ENCODE results near the gene TBX10. TPM values are rescaled to one million over a fixed set of nuclear protein-coding genes. Genes with fewer than 3 reads are reported as not detected.

The TBX10 gene
- total RNA-seq, 1 experiment from 2014 or later = not detected

GRCh38 chr11:67610302-67610868 is 29.2 kb downstream of the TBX10 start:
- H3K9ac ChIP-seq (ENCODE audit: low read length) = no peak overlapping the region
- no peak overlapping the region for H3K4me3 ChIP-seq (replicated peaks in 1 of 2; ENCODE audit: low read depth in 1 of 2, low read length in 2 of 2)
- no peak for ATAC-seq
- peaks cover 19 to 21% of the 10 kb centered on the region in 2 experiments; a peak in 3 of 4 replicates for H3K36me3 ChIP-seq (ENCODE audit: control insufficient read depth in 1 of 2, insufficient read depth in 2 of 2, low read length in 2 of 2)
- no peak overlapping the region for H3K27ac ChIP-seq (ENCODE audit: low read depth, low read length)
- H3K9me2 ChIP-seq (ENCODE audit: insufficient read depth) = no peaks in the 10 kb centered on the region
- H2AFZ ChIP-seq (ENCODE audit: low read depth, low read length, poor library complexity, severe bottlenecking) = no peak overlapping the region
- ChIA-PET POLR2A (no interaction called here), CTCF (no interaction called here), RAD21 (ENCODE audit: low non-redundant PET in 1 of 2, low total read pairs in 2 of 2, uncharacterized antibody in 2 of 2, unreplicated experiment in 2 of 2) (no interaction called here)
- no peak overlapping the region for H3K4me2 ChIP-seq (ENCODE audit: low read length)
- H3K27me3 ChIP-seq (ENCODE audit: insufficient read depth, low read length) = no peaks in the 10 kb centered on the region
- BruUV-seq (replicated peaks) = no TSS peak
- H3K79me2 ChIP-seq (ENCODE audit: insufficient read depth, low read length) = peaks cover 27% of the 10 kb centered on the region
- intact Hi-C loops (cut with micrococcal nuclease) = no loop called here
- no peak for DNase-seq (ENCODE audit: low read depth, low spot score)
- H3K4me1 ChIP-seq (ENCODE audit: control insufficient read depth in 1 of 2, insufficient read depth in 2 of 2, low read length in 2 of 2) = peaks cover 8 to 33% of the 10 kb centered on the region in 2 experiments
- H3K9me3 ChIP-seq (ENCODE audit: control insufficient read depth in 1 of 2, insufficient read depth in 1 of 2, low read depth in 1 of 2, low read length in 2 of 2) = no peaks in the 10 kb centered on the region
- TF ChIP-seq FOSL1 (IDR thresholded peaks at IDR 0.05; ENCODE audit: low read depth) (no peak), TCF7L2 (IDR thresholded peaks at IDR 0.05; ENCODE audit: borderline replicate concordance, extremely low read depth, insufficient read depth, insufficient read length) (no peak), POLR2AphosphoS5 (IDR thresholded peaks at IDR 0.05; ENCODE audit: low read depth, low read length) (no peak), SRF (IDR thresholded peaks at IDR 0.05; ENCODE audit: low read depth) (no peak), RAD21 (IDR thresholded peaks at IDR 0.05; ENCODE audit: low read depth) (no peak), POLR2A (IDR thresholded peaks at IDR 0.05; ENCODE audit: borderline replicate concordance, extremely low read depth, insufficient read depth, insufficient read length) (no peak), MAX (IDR thresholded peaks at IDR 0.05) (no peak), SIN3A (IDR thresholded peaks at IDR 0.05; ENCODE audit: low read depth) (no peak)
- no peaks in the 10 kb centered on the region for H4K20me1 ChIP-seq (ENCODE audit: insufficient read depth)

GRCh38 chr11:67609316-67609715 is 30.2 kb downstream of the TBX10 start:
- ChIA-PET CTCF (no interaction called here), POLR2A (no interaction called here), RAD21 (ENCODE audit: low non-redundant PET in 1 of 2, low total read pairs in 2 of 2, uncharacterized antibody in 2 of 2, unreplicated experiment in 2 of 2) (no interaction called here)
- no peaks in the 10 kb centered on the region for H3K27me3 ChIP-seq (ENCODE audit: insufficient read depth, low read length)
- DNase-seq (ENCODE audit: low read depth, low spot score) = no peak
- no peak overlapping the region for H3K9ac ChIP-seq (ENCODE audit: low read length)
- ATAC-seq = no peak
- no peak overlapping the region for H2AFZ ChIP-seq (ENCODE audit: low read depth, low read length, poor library complexity, severe bottlenecking)
- peaks cover 27% of the 10 kb centered on the region for H3K79me2 ChIP-seq (ENCODE audit: insufficient read depth, low read length)
- H3K4me1 ChIP-seq (ENCODE audit: control insufficient read depth in 1 of 2, insufficient read depth in 2 of 2, low read length in 2 of 2) = peaks cover 6 to 30% of the 10 kb centered on the region in 2 experiments
- BruUV-seq (replicated peaks) = no TSS peak
- no peaks in the 10 kb centered on the region for H3K9me2 ChIP-seq (ENCODE audit: insufficient read depth)
- H3K4me2 ChIP-seq (ENCODE audit: low read length) = no peak overlapping the region
- no peaks in the 10 kb centered on the region for H4K20me1 ChIP-seq (ENCODE audit: insufficient read depth)
- no peaks in the 10 kb centered on the region for H3K9me3 ChIP-seq (ENCODE audit: control insufficient read depth in 1 of 2, insufficient read depth in 1 of 2, low read depth in 1 of 2, low read length in 2 of 2)
- H3K36me3 ChIP-seq (ENCODE audit: control insufficient read depth in 1 of 2, insufficient read depth in 2 of 2, low read length in 2 of 2) = peaks cover 19 to 21% of the 10 kb centered on the region in 2 experiments; a peak in 3 of 4 replicates
- intact Hi-C loops (cut with micrococcal nuclease) = no loop called here
- no peak overlapping the region for H3K27ac ChIP-seq (ENCODE audit: low read depth, low read length)
- H3K4me3 ChIP-seq (replicated peaks in 1 of 2; ENCODE audit: low read depth in 1 of 2, low read length in 2 of 2) = no peak overlapping the region
- TF ChIP-seq EZH2 (IDR thresholded peaks at IDR 0.05) (no peak), SIN3A (IDR thresholded peaks at IDR 0.05; ENCODE audit: low read depth) (no peak), POLR2A (IDR thresholded peaks at IDR 0.05; ENCODE audit: borderline replicate concordance, extremely low read depth, insufficient read depth, insufficient read length) (no peak), TCF7L2 (IDR thresholded peaks at IDR 0.05; ENCODE audit: borderline replicate concordance, extremely low read depth, insufficient read depth, insufficient read length) (no peak), EGR1 (IDR thresholded peaks at IDR 0.05; ENCODE audit: low read depth) (no peak), CTCF (IDR thresholded peaks at IDR 0.05 in 2 of 3, conservative IDR thresholded peaks at IDR 0.05 in 1 of 3; ENCODE audit: borderline replicate concordance in 1 of 3, insufficient read depth in 1 of 3, low read depth in 2 of 3, low read length in 2 of 3) (no peak), ATF3 (IDR thresholded peaks at IDR 0.05) (no peak), MAX (IDR thresholded peaks at IDR 0.05) (no peak), POLR2AphosphoS5 (IDR thresholded peaks at IDR 0.05; ENCODE audit: low read depth, low read length) (no peak), ZBTB33 (IDR thresholded peaks at IDR 0.05; ENCODE audit: extremely low read depth, insufficient replicate concordance, low read length) (no peak)

Data from HCT116 (cell line).